Hepatocyte (in vitro differentiated cells): ENCODE data around the gene SCRT2.

Experiments used
- EZH2phosphoT487 ChIP-seq: fragments of 200-600 bp; sonication (generic); IDR thresholded peaks from one replicate; pipeline ENCODE4 v1.6.1; 2018; ENCODE audit warnings: antibody characterized with exemption, mild to moderate bottlenecking, low read depth, moderate library complexity; ENCODE audit not compliant: unreplicated experiment, severe bottlenecking
- TF ChIP-seq, protein P1 (sequence below): fragments of 200-600 bp; sonication (generic); IDR thresholded peaks from 2 replicates; pipeline ENCODE4 v1.5.1; 2016; ENCODE audit warnings: antibody characterized with exemption, mild to moderate bottlenecking; ENCODE audit not compliant: poor library complexity

DNA sequence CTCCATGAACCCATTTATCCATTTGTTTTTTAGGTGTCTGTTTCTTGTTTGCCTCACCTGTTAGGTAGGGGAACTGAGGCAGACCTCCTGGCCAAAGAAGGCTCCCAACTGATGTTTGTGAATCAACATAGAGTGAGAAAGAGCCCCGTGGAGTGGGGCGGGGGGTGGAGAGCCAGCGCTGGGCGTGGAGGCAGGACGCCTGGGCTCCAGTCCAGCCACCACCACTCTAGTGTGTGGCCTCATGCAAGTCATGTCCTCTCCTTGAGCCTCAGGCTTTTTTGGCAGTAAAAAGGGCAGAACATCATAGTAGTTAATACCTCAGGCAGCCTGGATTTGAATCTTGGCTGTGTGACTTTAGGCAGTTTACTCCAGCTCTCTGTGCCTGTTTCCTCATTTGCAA lies 42.2 kb upstream of the SCRT2 start:
- no peak for TF ChIP-seq EZH2phosphoT487
- TF ChIP-seq, protein P1, sequence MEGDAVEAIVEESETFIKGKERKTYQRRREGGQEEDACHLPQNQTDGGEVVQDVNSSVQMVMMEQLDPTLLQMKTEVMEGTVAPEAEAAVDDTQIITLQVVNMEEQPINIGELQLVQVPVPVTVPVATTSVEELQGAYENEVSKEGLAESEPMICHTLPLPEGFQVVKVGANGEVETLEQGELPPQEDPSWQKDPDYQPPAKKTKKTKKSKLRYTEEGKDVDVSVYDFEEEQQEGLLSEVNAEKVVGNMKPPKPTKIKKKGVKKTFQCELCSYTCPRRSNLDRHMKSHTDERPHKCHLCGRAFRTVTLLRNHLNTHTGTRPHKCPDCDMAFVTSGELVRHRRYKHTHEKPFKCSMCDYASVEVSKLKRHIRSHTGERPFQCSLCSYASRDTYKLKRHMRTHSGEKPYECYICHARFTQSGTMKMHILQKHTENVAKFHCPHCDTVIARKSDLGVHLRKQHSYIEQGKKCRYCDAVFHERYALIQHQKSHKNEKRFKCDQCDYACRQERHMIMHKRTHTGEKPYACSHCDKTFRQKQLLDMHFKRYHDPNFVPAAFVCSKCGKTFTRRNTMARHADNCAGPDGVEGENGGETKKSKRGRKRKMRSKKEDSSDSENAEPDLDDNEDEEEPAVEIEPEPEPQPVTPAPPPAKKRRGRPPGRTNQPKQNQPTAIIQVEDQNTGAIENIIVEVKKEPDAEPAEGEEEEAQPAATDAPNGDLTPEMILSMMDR = no peak
